ENCODE results near the gene GNLY.

- TF ChIP-seq CTCF (IDR thresholded peaks at IDR 0.05; ENCODE audit: poor library complexity) (no peak), EZH2 (IDR thresholded peaks at IDR 0.05; ENCODE audit: borderline replicate concordance) (no peak), EZH2phosphoT487 (IDR thresholded peaks at IDR 0.05; ENCODE audit: low read depth, severe bottlenecking, unreplicated experiment) (no peak)
Observed at GRCh38 chr2:85681372-85681763, 12.8 kb upstream of the GNLY start.

All from hepatocyte (in vitro differentiated cells).